GM12878 (cell line): Measurements from ENCODE around the gene GNAZ. TPM values are rescaled to one million over a fixed set of nuclear protein-coding genes. Genes with fewer than 3 reads are reported as not detected.
A peak's percentile ranks its signal among the peaks of the same experiment; 100 is the strongest.

Source experiments
- CBFB ChIP-seq: IDR thresholded peaks from 2 replicates; pipeline ENCODE4 v1.6.1; 2016; ENCODE audit warnings: antibody characterized with exemption, low read depth
- CREB1 ChIP-seq: IDR thresholded peaks from 2 replicates; pipeline ENCODE4 v1.6.1; 2012; ENCODE audit warnings: low read depth, mild to moderate bottlenecking, inconsistent platforms
- CREM ChIP-seq: IDR thresholded peaks from 2 replicates; pipeline ENCODE4 v1.6.1; 2014; ENCODE audit warnings: antibody characterized with exemption, low read depth
- IKZF1 ChIP-seq: fragments of 450-650 bp; conservative IDR thresholded peaks from 2 replicates; pipeline ENCODE4 v1.6.1; 2017; ENCODE audit warnings: antibody characterized with exemption, mild to moderate bottlenecking
- IKZF2 ChIP-seq, 2 experiments: fragments of 450-650 bp; IDR thresholded peaks; 2 replicates each; pipeline ENCODE4 v1.6.1; 2017; ENCODE audit warnings: mild to moderate bottlenecking in 2 of 2, moderate library complexity in 2 of 2
- MEF2A ChIP-seq: IDR thresholded peaks from 2 replicates; pipeline ENCODE4 v1.6.1; 2011; ENCODE audit warnings: low read depth, mild to moderate bottlenecking, low read length, moderate library complexity; ENCODE audit not compliant: insufficient read depth
- MYC ChIP-seq: IDR thresholded peaks from 2 replicates; pipeline ENCODE4 v1.6.1; 2011; ENCODE audit warnings: mild to moderate bottlenecking, low read length, moderate library complexity, inconsistent platforms; ENCODE audit not compliant: insufficient read depth, insufficient replicate concordance, insufficient read length, severe bottlenecking
- NR2C2 ChIP-seq: IDR thresholded peaks from 2 replicates; pipeline ENCODE4 v1.6.1; 2011; ENCODE audit warnings: borderline replicate concordance, low read depth; ENCODE audit not compliant: control insufficient read depth, insufficient read length
- RUNX3 ChIP-seq: IDR thresholded peaks from 2 replicates; pipeline ENCODE4 v1.6.1; 2012; ENCODE audit warnings: low read length, inconsistent platforms
- SP1 ChIP-seq: IDR thresholded peaks from one replicate; pipeline ENCODE4 v1.6.1; 2011; ENCODE audit warnings: low read depth, low read length
- ZNF622 ChIP-seq: fragments of 450-650 bp; IDR thresholded peaks from 2 replicates; pipeline ENCODE4 v1.6.1; 2017; ENCODE audit warnings: mild to moderate bottlenecking, inconsistent platforms
- polyA plus RNA-seq, 11 experiments: library from polyadenylated mRNA; depleted of rRNA in 4 of 11; unstranded in 6 of 11; stranded (reverse) in 5 of 11; fragments of >200 nt; fragmentation: Nextera tagmentation in 4 of 11; fragmentation: Illumina TruSeq in 1 of 11; extraction: Ambion mirVana in 4 of 11; extraction: Trizol in 1 of 11; gene quantifications; 1 replicate in 1 of 11; 2 replicates in 10 of 11; pipeline versions ENCODE4 v1.2.1 to v1.2.3, GENCODE V29; 2011 to 2016; ENCODE audit warnings: inconsistent platforms in 2 of 11, missing spikeins in 2 of 11, low read depth in 1 of 11
- total RNA-seq, 4 experiments: library from RNA; depleted of rRNA in 3 of 4; stranded (reverse); fragments of >200 nt in 3 of 4; fragmentation: Illumina TruSeq in 1 of 4; extraction: Trizol in 1 of 4; gene quantifications; 2 replicates each; pipeline versions ENCODE4 v1.2.1 to v1.2.3, GENCODE V29; 2013 to 2021
- TF ChIP-seq, protein P1 (sequence below): fragments of 150-350 bp; IDR thresholded peaks from 2 replicates; pipeline ENCODE4 v1.6.1; 2016; ENCODE audit warnings: low read depth, low read length
- TF ChIP-seq, protein P2 (sequence below): IDR thresholded peaks from 2 replicates; pipeline ENCODE4 v1.6.1; 2012; ENCODE audit warnings: mild to moderate bottlenecking, low read depth, low read length
- TF ChIP-seq, protein P3 (sequence below): fragments of 450-650 bp; IDR thresholded peaks from 2 replicates; pipeline ENCODE4 v1.6.1; 2016; ENCODE audit warnings: mild to moderate bottlenecking, moderate library complexity, borderline replicate concordance
- TF ChIP-seq, protein P4 (sequence below): fragments of 450-650 bp; IDR thresholded peaks from 2 replicates; pipeline ENCODE4 v1.6.1; 2017; ENCODE audit warnings: antibody characterized with exemption, mild to moderate bottlenecking, moderate library complexity

Gene GNAZ
- total and polyA plus RNA-seq, 10 of the 15 experiments (the other 5 are each of a cell fraction or from before 2014, with no cell fraction given): 0.09 to 1.0 (median 0.44) TPM; not detected in 1

DNA sequence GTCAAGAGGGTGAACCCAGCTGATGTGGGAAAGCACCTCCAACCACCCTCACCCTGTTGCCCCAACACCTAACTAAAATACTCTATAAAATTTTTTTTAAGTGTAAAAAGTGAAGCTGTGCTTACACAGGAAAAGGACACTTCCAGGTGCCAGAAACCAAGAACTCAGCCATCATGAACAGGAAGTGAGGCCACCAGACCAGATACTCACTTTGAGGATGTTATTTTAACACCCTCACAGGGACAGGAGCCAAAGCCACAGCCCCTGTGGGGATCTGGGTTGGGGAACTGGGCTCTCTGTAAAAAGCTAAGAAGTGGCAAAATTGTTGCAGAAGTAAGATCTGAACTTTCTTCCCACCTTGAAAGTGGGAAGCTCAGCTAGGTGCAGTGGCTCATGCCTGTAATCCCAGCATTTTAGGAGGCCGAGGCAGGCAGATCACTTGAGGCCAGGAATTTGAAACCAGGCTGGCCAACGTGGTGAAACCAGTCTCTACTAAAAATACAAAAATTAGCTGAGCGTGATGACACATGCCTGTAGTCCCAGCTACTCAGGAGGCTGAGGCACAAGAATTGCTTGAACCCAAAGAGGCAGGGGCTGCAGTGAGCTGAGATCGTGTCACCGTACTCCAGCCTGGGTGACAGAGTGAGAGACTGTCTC is 67.7 kb downstream of the GNAZ start (continued):
- TF ChIP-seq, protein P1, sequence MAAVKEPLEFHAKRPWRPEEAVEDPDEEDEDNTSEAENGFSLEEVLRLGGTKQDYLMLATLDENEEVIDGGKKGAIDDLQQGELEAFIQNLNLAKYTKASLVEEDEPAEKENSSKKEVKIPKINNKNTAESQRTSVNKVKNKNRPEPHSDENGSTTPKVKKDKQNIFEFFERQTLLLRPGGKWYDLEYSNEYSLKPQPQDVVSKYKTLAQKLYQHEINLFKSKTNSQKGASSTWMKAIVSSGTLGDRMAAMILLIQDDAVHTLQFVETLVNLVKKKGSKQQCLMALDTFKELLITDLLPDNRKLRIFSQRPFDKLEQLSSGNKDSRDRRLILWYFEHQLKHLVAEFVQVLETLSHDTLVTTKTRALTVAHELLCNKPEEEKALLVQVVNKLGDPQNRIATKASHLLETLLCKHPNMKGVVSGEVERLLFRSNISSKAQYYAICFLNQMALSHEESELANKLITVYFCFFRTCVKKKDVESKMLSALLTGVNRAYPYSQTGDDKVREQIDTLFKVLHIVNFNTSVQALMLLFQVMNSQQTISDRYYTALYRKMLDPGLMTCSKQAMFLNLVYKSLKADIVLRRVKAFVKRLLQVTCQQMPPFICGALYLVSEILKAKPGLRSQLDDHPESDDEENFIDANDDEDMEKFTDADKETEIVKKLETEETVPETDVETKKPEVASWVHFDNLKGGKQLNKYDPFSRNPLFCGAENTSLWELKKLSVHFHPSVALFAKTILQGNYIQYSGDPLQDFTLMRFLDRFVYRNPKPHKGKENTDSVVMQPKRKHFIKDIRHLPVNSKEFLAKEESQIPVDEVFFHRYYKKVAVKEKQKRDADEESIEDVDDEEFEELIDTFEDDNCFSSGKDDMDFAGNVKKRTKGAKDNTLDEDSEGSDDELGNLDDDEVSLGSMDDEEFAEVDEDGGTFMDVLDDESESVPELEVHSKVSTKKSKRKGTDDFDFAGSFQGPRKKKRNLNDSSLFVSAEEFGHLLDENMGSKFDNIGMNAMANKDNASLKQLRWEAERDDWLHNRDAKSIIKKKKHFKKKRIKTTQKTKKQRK: no peak
- 0 out of 2 replicates have a peak, but pooled peaks have one; percentile 21 for TF ChIP-seq CREB1
- TF ChIP-seq ZNF622: no peak
- TF ChIP-seq CBFB: peak; percentile 70; the same call in 1 of the 2 replicates
- TF ChIP-seq, protein P2, sequence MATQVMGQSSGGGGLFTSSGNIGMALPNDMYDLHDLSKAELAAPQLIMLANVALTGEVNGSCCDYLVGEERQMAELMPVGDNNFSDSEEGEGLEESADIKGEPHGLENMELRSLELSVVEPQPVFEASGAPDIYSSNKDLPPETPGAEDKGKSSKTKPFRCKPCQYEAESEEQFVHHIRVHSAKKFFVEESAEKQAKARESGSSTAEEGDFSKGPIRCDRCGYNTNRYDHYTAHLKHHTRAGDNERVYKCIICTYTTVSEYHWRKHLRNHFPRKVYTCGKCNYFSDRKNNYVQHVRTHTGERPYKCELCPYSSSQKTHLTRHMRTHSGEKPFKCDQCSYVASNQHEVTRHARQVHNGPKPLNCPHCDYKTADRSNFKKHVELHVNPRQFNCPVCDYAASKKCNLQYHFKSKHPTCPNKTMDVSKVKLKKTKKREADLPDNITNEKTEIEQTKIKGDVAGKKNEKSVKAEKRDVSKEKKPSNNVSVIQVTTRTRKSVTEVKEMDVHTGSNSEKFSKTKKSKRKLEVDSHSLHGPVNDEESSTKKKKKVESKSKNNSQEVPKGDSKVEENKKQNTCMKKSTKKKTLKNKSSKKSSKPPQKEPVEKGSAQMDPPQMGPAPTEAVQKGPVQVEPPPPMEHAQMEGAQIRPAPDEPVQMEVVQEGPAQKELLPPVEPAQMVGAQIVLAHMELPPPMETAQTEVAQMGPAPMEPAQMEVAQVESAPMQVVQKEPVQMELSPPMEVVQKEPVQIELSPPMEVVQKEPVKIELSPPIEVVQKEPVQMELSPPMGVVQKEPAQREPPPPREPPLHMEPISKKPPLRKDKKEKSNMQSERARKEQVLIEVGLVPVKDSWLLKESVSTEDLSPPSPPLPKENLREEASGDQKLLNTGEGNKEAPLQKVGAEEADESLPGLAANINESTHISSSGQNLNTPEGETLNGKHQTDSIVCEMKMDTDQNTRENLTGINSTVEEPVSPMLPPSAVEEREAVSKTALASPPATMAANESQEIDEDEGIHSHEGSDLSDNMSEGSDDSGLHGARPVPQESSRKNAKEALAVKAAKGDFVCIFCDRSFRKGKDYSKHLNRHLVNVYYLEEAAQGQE: no peak
- TF ChIP-seq, protein P3, sequence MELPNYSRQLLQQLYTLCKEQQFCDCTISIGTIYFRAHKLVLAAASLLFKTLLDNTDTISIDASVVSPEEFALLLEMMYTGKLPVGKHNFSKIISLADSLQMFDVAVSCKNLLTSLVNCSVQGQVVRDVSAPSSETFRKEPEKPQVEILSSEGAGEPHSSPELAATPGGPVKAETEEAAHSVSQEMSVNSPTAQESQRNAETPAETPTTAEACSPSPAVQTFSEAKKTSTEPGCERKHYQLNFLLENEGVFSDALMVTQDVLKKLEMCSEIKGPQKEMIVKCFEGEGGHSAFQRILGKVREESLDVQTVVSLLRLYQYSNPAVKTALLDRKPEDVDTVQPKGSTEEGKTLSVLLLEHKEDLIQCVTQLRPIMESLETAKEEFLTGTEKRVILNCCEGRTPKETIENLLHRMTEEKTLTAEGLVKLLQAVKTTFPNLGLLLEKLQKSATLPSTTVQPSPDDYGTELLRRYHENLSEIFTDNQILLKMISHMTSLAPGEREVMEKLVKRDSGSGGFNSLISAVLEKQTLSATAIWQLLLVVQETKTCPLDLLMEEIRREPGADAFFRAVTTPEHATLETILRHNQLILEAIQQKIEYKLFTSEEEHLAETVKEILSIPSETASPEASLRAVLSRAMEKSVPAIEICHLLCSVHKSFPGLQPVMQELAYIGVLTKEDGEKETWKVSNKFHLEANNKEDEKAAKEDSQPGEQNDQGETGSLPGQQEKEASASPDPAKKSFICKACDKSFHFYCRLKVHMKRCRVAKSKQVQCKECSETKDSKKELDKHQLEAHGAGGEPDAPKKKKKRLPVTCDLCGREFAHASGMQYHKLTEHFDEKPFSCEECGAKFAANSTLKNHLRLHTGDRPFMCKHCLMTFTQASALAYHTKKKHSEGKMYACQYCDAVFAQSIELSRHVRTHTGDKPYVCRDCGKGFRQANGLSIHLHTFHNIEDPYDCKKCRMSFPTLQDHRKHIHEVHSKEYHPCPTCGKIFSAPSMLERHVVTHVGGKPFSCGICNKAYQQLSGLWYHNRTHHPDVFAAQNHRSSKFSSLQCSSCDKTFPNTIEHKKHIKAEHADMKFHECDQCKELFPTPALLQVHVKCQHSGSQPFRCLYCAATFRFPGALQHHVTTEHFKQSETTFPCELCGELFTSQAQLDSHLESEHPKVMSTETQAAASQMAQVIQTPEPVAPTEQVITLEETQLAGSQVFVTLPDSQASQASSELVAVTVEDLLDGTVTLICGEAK: peak; percentile 12; the same call in 1 of the 2 replicates
- peak; percentile 97 to 98 for TF ChIP-seq IKZF2 (IDR thresholded peaks at IDR 0.05)
- TF ChIP-seq SP1: no peak
- no peak for TF ChIP-seq MYC
- peak; percentile 81 for TF ChIP-seq RUNX3
- TF ChIP-seq, protein P4, sequence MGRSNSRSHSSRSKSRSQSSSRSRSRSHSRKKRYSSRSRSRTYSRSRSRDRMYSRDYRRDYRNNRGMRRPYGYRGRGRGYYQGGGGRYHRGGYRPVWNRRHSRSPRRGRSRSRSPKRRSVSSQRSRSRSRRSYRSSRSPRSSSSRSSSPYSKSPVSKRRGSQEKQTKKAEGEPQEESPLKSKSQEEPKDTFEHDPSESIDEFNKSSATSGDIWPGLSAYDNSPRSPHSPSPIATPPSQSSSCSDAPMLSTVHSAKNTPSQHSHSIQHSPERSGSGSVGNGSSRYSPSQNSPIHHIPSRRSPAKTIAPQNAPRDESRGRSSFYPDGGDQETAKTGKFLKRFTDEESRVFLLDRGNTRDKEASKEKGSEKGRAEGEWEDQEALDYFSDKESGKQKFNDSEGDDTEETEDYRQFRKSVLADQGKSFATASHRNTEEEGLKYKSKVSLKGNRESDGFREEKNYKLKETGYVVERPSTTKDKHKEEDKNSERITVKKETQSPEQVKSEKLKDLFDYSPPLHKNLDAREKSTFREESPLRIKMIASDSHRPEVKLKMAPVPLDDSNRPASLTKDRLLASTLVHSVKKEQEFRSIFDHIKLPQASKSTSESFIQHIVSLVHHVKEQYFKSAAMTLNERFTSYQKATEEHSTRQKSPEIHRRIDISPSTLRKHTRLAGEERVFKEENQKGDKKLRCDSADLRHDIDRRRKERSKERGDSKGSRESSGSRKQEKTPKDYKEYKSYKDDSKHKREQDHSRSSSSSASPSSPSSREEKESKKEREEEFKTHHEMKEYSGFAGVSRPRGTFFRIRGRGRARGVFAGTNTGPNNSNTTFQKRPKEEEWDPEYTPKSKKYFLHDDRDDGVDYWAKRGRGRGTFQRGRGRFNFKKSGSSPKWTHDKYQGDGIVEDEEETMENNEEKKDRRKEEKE: no peak
- peak; percentile 96 for TF ChIP-seq IKZF1
- TF ChIP-seq NR2C2: no peak
- peak; percentile 40; the same call in 1 of the 2 replicates for TF ChIP-seq CREM
- TF ChIP-seq MEF2A: 0 out of 2 replicates have a peak, but pooled peaks have one; percentile 38
